Naive B cell (primary cell): Measurements from ENCODE around the gene TRAF3IP3. TPM values are rescaled to one million over a fixed set of nuclear protein-coding genes. Genes with fewer than 3 reads are reported as not detected.

ENCODE experiments used
- polyA plus RNA-seq, 6 donors: library from polyadenylated mRNA; unstranded; fragments of 300-500 nt; fragmentation: Illumina TruSeq; gene quantifications; one replicate each; pipeline ENCODE4 v1.2.3, GENCODE V29; 2021; ENCODE audit warnings: low read depth in 6 of 6

The TRAF3IP3 gene
- polyA plus RNA-seq, 6 donors from 2014 or later = 161 to 281 (median 243) TPM

Other genes starting within 250 kb of the TRAF3IP3 start
- gene CAMK1G, start 172.3 kb upstream of the TRAF3IP3 start, polyA plus RNA-seq = not detected
- gene LAMB3, start 103.6 kb upstream of the TRAF3IP3 start, polyA plus RNA-seq = not detected
- 1 to 10 TPM in 2 of 6 donors, not detected in 4; 1.4 to 4.7 TPM for gene G0S2, start 80.6 kb upstream of the TRAF3IP3 start, polyA plus RNA-seq
- gene HSD11B1, start 51.2 kb upstream of the TRAF3IP3 start, polyA plus RNA-seq = not detected
- 1 to 10 TPM in 1 of 6 donors, under 1 TPM in 5; 0.45 to 1.9 (median 0.66) TPM for gene C1orf74, start 28.5 kb downstream of the TRAF3IP3 start, polyA plus RNA-seq
- gene IRF6, start 50.1 kb downstream of the TRAF3IP3 start, polyA plus RNA-seq = 1 to 10 TPM in 4 of 6 donors, under 1 TPM in 1, not detected in 1; 0.54 to 2.4 (median 1.8) TPM
- 10 to 100 TPM in 1 of 6 donors, 1 to 10 TPM in 5; 4.1 to 11.9 (median 6.8) TPM for gene UTP25, start 71.9 kb downstream of the TRAF3IP3 start, polyA plus RNA-seq
- not detected for gene SYT14, start 182.2 kb downstream of the TRAF3IP3 start, polyA plus RNA-seq